NCI-H774 (cell line): ENCODE measurements around the gene SRSF5.

ENCODE experiments used
- DNase-seq: peaks from one replicate; lab custom pipeline; 2025; lab: John Stamatoyannopoulos, UW

The SRSF5 gene

DNA sequence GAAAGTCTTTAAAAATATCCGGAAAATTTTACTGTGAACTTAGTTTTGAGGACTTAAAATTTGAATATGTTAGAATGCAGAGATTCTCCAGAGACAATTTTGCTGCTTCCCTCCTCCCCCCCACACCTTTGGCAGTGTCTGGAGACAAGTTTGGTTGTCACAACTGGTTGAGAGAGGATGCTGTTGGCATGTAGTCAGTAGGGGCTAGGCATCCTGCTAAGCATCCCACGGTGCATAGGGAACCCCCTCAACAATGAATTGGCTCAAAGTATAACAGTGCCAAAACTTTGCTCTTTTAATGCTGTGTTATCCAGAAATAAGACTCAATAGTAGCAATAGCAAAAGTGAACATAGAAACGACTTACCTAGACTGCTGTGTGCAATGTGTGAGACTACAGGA lies 3.6 kb downstream of the SRSF5 start:
- DNase-seq = no peak

DNA sequence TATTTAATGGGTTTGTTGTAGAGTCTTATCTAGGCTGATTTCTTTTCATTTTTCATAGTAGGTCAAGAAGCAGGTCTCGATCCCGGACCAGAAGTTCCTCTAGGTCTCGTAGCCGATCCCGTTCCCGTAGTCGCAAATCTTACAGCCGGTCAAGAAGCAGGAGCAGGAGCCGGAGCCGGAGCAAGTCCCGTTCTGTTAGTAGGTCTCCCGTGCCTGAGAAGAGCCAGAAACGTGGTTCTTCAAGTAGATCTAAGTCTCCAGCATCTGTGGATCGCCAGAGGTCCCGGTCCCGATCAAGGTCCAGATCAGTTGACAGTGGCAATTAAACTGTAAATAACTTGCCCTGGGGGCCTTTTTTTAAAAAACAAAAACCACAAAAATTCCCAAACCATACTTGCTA lies 4.2 kb downstream of the SRSF5 start:
- DNase-seq = no peak

DNA sequence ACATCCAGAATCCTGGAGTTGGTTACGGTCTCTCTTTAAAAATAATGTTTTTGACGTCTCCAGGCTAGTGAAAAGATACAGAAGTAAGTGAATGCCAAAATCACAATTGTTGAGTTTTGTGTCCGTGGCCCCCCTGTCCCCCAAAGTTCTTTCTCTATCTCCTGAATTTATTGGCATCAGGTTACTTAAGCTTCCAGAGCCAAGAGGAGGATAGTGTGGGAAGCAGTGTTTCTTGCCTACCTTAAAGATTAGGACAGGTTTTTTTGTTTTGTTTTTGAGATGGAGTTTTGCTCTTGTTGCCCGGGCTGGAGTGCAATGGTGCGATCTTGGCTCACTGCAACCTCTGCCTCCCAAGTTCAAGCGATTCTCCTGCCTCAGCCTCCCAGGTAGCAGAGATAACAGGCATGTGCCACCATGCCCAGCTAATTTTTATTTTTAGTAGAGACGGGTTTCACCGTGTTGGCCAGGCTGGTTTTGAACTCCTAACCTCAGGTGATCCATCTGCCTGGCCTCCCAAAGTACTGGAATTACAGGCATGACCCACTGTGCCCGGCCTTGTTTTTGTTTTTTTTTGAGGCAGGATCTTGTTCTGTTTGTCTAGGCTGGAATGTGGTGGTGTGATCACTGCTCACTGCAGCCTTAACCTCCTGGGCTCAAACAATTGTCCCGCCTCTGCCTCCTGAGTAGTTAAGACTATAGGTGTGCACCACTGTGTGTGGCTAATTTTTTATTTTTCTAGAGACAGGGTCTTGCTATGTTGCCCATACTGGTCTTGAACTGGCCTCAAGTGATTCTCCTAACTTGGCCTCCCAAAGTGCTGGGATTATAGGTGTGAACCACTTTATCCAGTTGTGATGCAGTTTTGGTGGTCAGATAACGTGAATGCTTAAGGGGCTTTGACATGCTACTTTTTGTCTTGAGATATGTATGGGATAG lies 5.4 kb downstream of the SRSF5 start:
- DNase-seq = no peak

DNA sequence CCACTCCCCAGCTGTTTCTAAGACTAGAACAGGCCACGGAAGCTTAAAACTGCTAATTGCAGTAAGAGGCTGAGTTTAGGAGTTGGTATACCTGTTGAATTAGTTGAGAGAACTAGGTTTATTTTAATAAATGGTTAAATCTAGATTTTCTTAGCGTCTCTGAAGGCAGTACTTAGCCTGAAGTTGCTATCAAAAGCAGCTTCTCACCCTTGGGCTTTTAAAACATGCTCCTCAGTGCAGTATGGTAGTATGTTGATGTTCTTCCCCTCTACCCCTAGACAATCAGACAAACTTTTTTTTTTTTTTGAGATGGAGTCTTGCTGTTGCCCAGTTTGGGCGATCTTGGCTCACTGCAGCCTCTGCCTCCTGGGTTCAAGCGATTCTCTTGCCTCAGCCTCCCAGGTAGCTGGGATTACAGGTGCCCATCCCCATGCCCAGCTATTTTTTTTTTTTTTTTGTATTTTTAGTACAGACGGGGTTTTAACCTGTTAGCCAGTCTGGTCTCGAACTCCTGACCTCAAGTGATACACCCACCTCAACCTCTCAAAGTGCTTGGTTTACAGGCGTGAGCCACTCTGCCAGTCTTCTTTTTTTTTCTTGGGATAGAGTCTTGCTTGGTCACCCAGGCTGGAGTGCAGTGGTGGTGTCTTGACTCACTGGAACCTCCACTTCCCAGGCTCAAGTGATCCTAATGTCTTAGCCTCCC lies 6.8 kb downstream of the SRSF5 start:
- DNase-seq = no peak

DNA sequence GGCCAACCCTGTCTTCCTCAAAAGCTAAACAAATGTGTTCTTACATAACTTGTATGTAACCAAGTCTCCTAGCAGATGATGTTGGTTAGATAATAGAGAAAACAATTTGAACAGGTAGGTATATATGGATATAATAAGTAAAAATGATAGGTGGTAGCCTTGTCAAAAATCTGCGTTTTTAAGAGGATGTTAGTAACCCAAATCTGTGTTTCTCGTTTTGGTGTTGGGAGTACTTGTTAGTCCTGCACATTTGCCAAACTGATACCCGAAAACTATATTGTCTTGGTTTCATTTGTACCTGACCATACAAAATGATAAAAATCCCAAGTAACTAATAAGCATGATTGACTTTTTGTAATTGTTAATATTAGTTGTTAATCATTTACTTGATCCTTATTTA lies 8.1 kb downstream of the SRSF5 start:
- no peak for DNase-seq

DNA sequence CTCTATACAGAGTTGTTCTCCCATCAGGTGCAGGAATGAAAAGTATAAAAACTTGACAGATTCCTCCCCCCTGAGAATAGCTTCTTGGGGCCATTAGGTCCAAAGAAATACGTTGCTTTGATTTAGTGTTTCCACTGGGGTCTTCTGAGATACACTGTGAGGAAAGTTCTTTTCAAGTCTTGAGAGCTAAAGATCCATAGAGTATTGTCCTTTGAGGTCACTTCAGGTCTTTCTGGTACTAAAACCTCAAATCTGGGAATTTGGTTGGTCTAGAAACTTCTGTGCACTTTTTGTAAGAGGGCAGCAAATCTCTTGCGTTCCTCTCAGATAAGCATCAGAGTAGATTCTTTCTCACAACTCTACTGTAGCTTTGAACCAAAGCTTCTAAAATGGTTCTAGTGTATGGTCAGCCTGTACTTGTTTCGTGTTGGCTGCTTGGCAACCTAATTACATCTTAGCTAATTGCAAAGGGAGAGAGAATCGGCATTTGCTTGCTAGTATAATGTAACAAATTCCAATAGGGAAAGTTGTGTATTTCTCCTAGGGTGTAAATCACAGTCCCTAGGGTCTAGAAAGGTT lies 10.0 kb downstream of the SRSF5 start:
- no peak for DNase-seq

DNA sequence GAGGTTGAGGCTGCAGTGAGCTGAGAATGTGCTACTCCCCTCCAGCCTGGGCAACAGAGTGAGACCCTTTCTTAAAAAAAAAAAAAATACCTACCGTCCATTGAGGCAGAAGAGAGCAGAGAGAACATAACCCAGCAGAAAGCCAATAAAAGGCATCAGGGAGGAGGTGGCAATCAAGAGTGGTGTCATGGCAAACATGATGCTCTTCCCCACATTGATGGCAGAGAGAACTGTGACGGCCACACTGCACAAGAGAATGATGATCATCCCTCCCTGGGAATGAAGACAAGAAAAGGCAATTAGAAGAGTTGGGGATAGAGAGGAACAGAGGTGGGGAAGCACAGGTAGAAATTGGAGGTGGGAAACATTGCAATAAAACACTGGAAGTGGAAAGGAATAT lies 12.1 kb downstream of the SRSF5 start:
- DNase-seq = no peak

DNA sequence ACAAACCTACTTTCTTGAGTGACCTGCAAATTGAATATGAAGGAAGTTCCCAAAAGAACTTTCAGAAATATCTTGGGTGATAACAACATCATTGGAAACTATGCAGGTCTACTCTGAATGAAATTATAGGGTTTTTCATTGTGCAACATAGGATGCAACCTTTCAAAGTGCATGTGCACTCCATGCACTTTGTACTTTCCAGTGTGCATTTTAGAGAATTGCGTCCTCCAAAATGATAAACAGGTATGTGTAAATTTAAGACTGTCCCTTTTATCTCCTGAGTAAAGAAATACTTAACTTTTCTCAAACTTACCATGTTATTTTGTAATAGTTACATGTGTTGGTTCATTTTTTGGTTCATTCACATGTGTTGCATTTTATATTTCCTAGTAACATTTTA lies 13.2 kb downstream of the SRSF5 start:
- no peak for DNase-seq

DNA sequence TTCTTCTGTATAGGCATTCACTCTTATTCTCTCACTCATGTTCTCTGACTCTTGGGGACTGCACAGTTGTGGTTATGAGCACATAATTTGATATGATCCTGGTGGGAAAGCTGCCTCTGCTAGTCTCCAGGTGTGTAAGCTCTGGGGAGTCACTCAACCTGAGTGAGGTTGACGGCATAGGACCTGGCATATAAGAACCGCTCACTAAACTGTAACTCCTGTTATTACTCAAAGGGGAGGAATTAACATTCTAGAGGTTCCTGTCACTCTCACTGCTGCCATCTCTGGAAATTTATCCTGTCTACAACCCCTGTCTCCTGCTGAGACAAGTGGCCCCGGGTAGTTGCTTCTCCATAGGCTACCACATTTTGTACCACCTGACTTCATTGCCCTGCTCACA lies 14.0 kb downstream of the SRSF5 start:
- no peak for DNase-seq

DNA sequence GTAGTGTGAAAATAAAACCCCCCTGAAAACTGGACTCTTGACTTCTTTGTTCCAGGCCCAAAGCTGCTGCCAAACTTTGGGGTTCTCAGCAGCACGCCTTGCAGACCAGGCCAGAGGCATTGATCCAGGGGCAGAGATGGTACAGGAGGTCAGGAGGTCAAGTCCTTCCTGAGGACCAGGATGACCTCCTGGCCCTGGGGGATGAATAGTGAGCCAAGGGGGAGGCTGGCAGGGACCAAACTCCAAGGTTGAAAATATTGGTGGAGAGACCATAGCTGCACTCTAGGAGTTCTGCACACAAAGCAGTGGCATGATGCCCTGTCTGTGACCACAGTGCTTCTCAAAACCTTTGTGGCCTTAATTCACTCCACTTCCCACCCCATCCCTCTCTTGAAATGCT lies 18.0 kb downstream of the SRSF5 start:
- DNase-seq = no peak

DNA sequence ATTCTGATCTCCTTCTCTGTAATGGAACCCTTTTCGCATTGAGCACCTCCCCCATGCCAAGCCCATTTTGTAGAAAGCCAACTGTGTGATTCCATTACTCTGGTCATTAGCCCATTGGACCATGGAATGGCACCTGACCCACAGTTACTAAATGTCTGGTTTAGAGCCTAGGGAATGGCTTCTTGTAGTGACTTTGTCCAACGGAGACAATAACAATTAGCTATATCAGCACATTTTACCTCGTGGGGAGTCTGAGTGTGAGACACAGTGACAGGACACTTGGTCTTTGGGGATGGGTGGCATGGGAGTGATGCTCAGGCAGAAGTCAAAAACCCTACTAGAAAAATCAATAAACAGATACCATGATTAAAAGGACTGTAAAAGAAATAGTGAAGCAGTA lies 19.7 kb downstream of the SRSF5 start:
- DNase-seq = no peak

DNA sequence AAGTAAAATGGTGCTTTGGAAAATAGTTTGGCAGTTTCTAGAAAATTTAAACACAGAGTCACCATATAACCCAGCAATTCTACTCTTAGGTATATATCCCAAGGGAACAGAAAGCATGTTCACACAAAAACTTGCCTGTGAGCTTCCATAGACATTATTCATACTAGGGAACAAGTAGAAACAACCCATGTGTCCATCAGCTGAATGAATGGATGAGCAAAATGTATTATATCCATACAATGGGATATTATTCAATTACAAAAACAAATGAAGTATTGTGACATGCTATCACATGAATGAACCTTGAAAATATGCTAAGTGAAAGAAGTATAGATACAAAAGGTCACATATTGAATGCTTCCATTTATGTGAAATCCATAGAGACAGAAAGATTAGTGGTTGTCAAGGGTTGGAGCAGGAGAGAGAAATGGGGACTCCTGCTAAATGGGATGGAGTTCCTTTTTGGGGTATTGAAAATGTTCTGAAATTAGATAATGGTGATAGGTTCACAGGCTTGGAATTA lies 22.2 kb downstream of the SRSF5 start:
- no peak for DNase-seq

DNA sequence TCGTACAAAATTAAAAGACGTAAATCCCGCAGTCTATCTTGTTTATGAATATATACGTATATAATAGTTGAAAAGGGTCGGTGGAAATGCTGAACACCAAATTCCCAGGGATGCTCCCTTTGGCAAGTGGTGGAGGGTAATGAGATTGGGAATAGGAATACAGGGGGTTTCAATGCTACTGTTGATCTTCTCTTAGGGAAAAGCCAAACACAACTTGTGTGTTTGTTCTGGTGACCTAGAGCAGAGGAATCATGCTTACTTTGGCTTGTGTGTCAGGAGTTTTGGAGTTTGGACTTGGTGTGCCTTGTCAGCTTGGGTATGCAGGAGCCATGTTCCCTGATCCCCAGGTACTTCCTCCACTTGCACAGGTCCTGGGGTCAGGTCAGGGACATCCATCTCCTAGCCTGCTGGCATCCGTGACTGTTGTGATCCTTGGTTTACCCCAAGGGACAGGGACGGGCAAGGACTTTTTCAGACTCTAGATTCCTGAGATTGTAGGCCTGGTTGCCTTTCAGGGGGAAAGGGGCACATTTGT lies 26.0 kb downstream of the SRSF5 start:
- DNase-seq = no peak

DNA sequence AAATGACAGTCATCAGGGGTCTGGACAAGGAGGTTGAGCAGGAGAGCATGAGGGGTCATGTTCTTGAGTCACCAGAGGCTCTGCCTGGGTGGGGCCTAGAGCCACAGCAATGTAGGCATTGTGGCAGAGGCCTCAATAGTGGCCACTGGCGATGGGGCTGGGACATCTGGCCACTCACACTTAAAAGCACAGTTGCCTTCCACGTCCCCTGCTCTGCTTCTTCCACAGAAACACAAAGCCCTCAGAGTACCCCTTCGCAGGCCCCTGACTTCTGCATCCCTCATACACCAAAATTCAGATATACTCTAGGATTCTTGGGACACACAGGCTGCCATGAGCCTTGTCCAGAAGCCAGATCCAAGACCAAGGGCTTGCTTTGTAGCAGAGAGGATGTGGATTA lies 27.8 kb downstream of the SRSF5 start:
- no peak for DNase-seq

DNA sequence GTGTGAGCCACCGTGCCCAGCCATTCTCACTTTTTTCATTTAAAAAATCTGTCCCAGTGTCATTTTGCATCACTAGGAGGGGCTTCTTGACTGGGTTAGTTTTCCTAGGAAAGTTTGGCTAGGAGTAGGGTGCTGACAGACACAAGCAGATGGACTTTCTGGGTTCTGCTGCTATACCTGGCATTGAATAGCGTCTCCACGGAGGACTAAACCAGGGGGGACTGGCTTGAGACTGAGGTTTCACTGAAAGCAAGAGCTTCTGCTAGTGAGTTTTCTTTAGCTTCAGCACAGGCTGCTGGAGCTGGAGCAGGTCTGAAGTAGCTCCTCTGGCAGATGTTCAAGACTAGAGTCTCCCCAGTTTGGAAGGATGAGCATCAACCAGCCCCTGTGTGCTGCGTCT lies 28.7 kb downstream of the SRSF5 start:
- no peak for DNase-seq

DNA sequence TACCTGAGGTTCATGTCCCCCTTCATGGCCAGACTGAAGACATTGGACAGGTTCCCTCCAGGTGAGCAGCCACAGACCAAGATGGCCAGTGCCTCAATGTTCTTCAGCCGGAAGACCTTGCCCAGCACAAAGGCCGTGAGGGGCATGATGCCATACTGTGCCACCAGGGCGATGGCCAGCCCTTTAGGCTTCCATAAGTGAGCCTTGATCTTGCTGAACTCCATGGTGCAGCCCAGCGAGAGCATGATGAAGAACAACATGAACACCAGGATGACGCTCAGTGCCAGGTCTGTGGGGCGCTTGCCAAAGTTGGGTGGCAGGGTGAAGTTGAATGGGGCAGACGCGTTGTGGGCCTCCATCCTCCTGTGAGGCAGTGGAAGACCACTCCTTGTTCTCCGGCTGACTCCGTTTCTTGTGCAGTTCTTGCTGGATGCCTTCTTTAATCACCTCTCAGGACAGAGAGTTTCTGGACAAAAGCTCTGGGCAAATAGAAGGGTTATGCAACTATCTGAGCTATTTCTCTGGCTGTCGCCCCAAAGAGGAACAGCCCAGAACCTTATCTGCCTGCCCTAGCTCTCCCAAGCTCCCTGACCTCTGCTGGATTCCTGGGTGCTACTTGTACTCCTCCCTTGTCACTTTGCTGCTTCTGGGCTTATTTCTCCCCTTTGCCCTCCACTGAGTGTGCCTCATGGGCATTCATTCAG lies 30.0 kb downstream of the SRSF5 start, which contains the start of gene SLC10A1:
SLC10A1 (minus strand) TSS at position 445 of the 704 bp plus-strand sequence; CDS start at position 359, 86 bp downstream.
- no peak for DNase-seq

DNA sequence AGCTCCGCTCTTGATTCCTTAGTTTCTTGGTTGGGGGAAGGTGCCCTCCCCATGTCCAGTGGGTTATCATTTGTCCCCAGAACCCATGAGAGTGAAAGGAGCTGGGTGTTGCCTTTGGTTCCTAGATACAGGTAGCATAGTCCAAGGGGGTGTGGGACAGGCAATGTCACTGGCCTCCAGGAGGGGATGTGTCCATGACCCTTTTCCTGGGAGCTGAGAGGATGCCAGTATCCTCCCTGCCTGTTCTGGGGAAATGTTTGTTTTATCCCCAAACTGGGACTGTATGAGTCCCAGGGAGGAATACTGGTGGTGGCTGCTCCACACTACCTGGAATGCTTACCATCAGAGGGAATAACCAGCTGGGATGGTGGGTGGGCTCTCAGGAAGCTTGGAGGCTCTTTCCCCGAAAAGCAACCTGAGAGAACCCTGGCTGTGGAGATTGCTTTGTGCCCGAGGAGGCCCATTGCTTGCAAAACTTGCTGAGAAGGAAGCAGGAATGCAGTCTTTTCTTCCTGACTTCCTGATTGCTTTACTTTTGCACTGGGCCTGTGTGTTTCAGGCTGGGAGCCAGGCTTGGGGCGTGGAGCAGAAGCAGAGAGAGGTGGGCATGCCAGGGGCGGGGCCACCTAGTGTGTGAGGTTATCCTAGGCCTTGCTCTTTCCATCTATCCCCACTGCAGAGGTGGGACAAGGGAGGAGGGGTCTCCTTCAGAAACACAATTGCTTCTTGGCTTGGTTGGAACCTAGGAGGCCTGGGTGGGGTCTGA lies 30.8 kb downstream of the SRSF5 start:
- no peak for DNase-seq

DNA sequence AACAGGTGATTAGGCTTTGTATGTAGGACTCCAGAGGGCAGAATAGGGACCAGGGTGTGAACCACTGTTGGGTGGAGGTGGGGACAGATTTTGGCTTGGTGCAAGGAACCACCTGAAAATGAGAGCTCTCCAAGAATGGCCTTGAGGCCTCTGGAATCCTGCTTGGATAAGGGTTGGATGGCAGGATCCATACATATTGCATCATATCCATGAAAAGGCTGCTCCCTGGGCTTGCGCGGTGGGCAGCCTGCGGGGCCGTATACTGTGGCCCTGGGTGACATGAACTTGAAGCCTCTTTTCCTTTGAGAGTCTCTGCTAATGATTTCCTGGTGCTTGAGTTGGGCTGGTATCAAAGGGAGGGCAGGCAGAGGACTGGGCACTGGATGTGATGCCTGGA lies 31.4 kb downstream of the SRSF5 start:
- DNase-seq = no peak

DNA sequence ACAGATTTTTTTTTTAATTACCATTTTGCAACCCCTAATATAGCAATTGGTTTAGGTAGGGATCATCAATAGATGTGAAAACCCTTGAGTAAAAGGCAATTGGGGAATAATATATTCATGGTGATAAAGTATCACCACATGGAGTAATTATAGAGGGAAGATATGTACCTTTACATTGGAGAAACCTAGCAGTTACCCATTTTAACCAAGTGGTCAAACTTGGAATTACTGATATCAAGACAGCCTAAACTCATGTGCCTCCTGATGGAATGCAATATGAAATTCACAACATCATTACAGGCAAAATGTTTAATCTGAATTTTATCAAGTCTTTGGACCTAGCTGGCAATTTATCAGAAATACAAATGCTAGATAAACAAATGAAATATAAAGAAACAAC lies 36.8 kb downstream of the SRSF5 start:
- no peak for DNase-seq

DNA sequence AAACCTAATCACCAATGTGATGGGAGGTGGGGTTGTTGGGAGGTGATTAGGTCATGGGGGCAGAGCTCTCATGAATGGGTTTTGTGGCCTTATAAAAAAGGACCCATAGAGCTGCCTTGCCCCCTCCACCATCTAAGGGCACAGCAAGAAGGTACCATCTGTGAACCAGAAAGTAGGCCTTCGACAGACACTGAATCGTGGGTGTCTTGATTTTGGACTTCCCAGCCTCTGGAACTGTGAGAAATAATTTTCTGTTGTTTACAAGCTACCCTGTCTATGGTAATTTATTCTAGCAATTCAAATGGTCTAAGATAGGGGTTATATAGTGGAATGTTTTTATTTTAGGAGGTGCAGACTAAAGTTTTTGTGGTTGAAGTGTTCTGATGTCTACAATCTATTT lies 38.0 kb downstream of the SRSF5 start:
- DNase-seq = no peak

DNA sequence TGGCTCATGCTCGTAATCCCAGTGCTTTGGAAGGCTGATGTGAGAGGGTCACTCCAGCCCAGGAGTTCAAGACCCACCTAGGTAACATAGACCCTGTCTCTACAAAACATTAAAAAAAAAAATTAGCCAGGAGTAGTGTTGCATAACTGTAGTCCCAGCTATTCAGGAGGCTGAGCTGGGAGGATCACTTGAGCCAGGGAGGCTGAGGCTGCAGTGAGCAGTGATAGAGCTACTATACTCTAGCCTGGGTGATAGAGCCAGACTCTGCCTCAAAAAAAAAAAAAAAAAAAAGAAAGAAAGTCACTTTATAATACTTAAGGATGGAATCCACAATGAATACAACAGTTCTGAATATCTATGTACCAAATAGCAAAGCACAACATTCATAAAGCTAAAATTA lies 40.2 kb downstream of the SRSF5 start:
- no peak for DNase-seq
